ENCODE measurements around the gene UGT1A8.
"Not testable (repeated sequence)": the region's sequence is repeated elsewhere in the genome, so short reads cannot be mapped to it uniquely, and the experiment has no call there.

The UGT1A8 gene

DNA sequence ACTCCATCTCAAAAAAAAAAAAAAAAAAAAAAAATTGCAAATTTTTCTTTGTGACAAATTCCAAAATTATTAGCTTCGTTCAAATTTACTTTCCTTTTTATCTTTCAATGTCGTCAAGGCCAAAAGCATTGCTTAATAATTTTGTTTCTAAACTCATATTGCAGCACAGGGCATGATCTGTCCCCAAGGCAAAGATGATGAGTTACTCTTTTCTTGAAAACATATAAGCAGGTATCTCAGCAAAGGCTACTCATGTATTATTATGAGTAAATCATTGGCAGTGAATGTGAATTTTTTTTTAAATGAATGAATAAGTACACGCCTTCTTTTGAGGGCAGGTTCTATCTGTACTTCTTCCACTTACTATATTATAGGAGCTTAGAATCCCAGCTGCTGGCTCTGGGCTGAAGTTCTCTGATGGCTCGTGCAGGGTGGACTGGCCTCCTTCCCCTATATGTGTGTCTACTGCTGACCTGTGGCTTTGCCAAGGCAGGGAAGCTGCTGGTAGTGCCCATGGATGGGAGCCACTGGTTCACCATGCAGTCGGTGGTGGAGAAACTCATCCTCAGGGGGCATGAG is 64.2 kb downstream of the UGT1A8 start, which contains the start of gene UGT1A7:
Gene UGT1A7, plus strand, starts transcription at position 381 of the 579 bp plus-strand sequence. Its CDS starts 37 bp downstream, at position 418.
- FAIRE-seq: no peak
- DNase-seq (ENCODE audit: insufficient read length, low spot score): no peak

DNA sequence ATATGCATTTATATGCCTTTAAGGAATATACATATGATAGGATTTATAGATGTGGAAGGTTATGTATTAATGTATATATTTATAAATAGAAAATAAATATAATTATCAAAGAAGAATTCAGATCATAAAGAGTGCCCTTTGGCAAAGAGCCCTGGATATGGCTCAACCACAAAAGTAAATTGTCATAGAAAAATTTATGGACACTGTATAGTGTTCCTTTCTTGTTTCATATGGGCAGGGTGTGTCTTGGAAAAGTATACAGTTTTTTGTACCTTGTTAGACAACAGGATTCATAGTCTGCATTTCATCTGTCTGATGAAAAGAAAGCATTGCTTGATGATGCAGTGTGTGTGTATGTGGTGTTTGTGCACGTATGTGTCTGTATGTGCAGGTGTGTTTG is 67.2 kb downstream of the UGT1A8 start:
- no peak for DNase-seq (ENCODE audit: insufficient read length, low spot score)

DNA sequence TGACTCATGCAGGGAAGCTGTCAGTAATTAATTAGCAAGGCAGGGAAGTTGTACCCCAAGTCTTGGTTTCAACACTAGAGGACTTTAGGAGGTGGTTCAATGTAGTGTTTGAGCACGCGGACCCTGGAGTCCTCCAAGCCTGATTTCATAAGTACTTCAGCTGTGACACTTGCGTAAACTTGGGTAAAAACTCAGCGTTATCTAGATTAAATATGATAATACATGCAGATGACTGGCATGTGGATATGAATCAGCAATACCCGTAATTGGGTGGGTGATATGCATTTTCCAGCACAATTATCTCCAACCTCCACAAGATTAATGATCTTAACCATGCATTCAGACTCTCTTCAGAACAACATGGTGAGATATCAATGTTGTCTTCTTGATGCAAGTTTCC is 69.5 kb downstream of the UGT1A8 start:
- FAIRE-seq: no peak

More for the DNA sequence above, 67.2 kb downstream of the UGT1A8 start:
- FAIRE-seq: no peak

DNA sequence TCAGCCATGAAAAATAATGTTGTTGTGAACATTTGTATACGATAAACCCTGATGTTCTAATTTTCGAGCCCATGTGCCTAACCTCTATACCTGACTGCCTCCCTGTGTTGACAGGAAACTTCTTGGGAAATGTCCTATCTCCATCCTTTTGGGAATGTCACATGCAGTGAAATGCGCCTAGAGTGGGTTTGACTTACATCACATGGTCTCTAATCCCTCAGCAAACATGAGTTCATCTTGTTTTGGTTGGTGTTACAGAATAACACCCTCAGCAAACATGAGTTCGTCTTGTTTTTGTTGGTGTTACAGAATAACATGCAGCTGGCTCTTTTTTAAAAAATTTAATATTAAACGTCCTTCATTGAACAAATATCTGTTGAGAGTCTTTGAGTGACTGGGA is 70.9 kb downstream of the UGT1A8 start:
- DNase-seq (ENCODE audit: insufficient read length, low spot score) (no peak), FAIRE-seq (no peak)

More for the DNA sequence above, 69.5 kb downstream of the UGT1A8 start:
- no peak for DNase-seq (ENCODE audit: insufficient read length, low spot score)

DNA sequence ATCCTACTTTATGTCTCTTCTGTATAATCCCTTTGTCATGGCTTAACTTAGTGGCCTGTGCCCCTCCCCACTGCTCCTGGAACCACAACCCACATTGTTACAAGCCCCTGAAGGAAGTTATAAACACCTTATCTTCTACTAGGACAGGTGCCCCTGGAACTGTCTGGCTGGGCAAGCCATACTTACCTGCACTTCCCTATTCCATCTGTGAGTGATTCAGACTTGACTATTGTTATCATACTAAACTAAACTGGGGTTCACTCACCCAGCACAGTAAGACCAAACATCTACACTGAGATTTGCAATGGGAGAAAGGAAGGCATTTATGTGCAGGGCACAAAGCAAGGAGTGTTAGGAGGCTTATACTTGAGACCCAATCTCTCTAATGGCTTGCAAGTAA is 71.6 kb downstream of the UGT1A8 start:
- FAIRE-seq (no peak), DNase-seq (ENCODE audit: insufficient read length, low spot score) (no peak)

DNA sequence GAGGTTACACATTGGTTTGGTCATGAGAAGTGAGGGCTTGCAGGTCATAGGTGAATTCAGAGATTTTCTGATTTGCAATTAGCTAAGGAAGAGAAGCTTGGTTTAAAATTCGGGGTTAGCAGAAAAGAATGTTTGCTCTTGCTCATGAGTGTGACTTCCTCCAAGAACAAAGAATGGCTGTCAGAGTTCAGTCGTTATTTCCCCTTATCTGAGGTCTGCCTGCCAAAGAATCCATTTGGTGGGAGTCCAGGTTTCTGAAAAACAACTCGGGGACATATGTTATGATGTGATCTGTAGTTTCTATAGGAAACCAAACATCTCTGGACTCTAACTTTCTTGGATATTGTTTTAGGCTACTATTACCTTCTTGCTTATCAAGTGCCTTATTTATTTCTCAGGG is 72.1 kb downstream of the UGT1A8 start:
- no peak for FAIRE-seq
- no peak for DNase-seq (ENCODE audit: insufficient read length, low spot score)

DNA sequence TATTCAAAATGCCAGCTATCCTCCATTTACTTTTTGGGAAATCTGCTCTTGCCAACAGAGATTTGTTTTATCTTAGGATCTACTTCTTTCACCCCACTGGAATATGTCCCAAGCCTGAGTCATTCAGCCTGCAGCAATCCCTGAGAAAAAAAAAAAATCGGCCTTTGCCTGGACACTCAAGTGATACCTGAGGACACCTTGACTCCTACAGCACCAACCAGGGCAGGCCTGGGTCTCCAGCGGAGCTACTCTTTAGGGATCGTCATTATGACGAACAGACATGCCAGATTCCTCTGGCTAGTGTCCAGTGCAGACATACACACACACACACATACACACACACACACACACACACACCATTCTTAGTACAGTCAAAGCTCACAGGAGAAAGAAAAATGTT is 73.0 kb downstream of the UGT1A8 start:
- FAIRE-seq: no peak
- no peak for DNase-seq (ENCODE audit: insufficient read length, low spot score)

DNA sequence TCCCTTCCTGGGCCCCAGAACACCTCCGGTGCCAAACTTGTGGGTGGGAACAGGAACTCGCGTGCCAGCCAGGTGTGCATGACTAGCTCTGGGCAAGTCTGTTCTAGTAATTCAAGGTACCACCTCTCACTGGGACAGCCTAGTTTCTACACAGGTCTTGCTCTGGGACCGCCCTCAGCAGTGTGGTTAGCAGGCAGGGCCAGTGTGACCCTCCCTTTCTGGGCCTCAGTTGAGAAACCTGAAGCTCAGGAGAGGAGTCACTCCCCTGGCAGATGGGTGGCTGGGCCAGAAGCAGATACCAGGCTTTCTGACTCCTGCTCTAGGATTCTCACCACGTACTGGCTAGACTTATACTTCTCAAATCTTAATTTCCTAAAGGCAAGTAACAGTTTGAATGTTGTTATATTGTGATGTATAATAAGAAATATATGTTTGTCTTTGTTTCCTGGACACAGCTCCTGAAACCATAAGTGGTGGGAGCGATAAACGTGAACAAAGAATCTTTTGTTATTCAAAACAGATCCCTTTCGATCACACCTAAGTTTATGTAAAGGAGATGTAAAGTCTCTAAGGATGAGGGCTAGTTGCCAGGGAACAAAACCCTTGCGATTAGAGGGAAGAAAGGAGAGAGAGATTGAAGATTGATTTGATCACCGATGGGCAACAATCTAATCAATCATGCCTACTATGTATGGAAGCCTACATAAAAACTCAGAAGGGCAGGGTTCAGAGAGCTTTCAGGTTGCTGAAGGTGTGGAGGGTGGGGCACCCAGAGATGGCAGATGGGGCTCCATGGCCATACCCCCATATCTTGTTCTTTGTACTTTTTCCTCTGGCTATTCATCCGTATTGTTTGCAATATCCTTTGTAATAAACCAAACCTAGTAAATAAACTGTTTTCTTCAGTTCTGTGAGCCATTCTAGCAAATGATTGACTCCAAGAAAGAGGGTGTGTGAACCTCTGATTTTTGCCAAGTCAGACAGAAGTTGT is 74.3 kb downstream of the UGT1A8 start:
- DNase-seq (ENCODE audit: insufficient read length, low spot score) (no peak), FAIRE-seq (no peak)

DNA sequence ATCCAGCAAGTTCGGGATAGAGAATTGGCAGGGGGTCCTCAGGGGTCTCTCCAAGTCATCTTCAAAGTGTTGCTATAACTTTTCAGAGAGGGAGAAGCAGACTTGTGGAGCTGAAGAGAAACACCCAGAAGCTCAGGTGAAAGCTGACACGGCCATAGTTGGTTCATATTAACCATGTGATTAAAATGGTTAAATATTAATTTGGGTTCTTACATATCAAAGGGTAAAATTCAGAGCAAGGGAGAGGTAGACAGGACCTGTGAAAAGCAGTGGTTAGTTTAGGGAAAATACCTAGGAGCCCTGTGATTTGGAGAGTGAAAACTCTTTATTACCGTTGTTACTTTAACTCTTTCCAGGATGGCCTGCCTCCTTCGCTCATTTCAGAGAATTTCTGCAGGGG is 75.2 kb downstream of the UGT1A8 start, which contains the start of gene UGT1A6:
Gene UGT1A6, plus strand, starts transcription at position 243 of the 400 bp plus-strand sequence. Its CDS starts 115 bp downstream, at position 358.
- DNase-seq (ENCODE audit: insufficient read length, low spot score) (no peak), FAIRE-seq (no peak)

DNA sequence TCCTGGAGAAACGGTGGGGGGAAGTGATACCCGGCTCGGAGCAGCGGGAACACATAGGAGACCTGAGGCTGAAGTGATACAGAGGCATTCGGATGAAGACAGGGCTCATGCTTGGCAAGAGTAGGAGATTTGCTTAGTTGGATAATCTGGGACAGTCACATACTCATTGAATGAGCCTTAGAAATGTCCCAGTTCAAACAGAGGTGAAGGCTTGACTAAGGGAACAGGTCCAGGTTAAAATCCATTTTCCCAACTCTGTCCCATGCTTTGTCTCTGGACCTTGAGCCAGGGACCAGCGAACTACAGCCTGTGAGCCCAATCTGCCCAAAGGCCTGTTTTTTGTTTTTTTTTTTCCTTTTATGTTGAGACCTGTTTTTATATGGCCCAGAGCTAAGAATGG is 76.5 kb downstream of the UGT1A8 start:
- FAIRE-seq (no peak), DNase-seq (ENCODE audit: insufficient read length, low spot score) (no peak)

DNA sequence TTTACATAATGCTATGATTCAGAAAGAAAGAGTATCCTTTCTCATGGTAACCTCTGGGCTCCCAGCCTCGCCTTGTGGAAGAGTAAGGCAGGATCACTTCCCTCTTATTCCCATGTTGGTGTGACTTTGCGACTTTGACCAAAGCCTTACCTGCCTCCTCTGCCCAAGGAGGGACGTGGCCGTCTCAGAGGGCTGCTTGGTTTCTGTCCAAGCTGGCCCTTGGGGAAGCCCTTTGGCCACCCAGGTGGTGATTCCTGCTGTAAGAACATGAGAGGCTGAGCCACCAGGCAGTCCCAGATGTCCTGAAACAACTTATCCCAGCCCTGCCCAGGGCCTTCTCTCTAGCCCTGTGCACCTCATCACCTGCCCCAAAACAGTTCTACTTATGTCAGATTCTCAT is 81.3 kb downstream of the UGT1A8 start:
- FAIRE-seq (no peak), DNase-seq (ENCODE audit: insufficient read length, low spot score) (no peak)

DNA sequence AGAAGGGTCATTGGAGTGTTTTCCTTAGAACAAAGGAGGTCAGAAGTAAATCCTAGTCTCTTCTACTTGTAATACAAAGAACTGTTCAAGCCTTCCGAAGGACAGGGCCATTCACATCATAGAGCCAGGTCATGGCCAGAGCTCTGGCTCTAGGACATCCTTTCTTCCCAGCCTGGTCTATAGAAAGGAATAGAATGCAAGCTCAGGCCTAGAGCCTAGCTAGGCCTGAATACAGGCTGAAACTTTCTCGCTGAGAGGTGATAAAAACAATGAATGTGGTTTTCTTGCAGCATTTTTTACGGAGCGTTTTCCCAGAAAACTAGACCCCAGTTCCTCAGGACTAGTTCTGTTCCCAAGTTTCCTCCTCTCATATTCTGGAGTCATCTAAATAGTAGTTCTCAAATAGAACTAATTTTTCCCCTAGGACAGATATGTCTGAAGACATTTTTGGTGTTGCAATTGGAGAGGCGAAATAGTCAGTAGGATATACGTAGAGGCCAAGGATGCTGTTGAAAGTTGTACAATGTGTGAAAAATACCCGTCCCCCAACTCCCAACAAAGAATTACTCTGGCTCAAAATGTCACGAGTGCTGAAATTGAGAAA is 82.1 kb downstream of the UGT1A8 start:
- DNase-seq (ENCODE audit: insufficient read length, low spot score): no peak
- no peak for FAIRE-seq

DNA sequence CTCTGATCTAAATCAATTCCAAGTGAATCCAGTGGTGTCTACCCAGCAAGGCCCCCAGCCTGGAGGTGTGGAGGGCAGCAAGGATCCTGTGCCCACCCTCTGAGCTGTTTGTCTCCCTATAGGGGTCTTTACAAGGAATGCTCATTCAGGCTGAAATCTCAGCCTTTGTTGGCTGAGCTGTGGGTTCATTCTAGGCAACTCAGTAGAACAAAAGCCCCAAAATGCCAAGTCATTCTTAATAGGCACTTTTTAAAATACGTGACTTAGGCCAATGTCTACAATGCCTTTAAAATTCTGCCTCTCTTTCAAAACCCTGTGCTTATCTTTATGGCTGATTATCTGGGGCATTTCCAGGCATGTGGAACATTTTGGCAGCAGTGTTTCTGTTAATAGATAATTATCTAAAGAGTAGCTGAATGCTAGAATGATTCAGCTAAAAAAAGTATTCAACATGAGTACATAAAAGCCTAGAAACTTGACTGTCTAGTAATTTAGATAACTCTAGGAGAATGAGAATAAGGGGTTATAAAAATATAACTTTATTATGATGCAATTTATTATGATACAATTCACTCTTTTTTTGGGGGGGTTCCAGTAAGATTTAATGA is 82.7 kb downstream of the UGT1A8 start:
- FAIRE-seq (no peak), DNase-seq (ENCODE audit: insufficient read length, low spot score) (no peak)

DNA sequence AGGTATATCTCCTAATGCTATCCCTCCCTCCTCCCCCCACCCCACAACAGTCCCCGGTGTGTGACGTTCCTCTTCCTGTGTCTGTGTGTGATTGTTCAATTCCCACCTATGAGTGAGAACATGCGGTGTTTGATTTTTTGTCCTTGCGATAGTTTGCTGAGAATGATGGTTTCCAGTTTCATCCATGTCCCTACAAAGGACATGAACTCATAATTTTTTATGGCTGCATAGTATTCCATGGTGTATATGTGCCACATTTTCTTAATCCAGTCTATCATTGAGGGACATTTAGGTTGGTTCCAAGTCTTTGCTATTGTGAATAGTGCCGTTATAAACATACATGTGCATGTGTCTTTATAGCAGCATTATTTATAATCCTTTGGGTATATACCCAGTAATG is 83.4 kb downstream of the UGT1A8 start:
- DNase-seq (ENCODE audit: insufficient read length, low spot score); FAIRE-seq: not testable (repeated sequence)

DNA sequence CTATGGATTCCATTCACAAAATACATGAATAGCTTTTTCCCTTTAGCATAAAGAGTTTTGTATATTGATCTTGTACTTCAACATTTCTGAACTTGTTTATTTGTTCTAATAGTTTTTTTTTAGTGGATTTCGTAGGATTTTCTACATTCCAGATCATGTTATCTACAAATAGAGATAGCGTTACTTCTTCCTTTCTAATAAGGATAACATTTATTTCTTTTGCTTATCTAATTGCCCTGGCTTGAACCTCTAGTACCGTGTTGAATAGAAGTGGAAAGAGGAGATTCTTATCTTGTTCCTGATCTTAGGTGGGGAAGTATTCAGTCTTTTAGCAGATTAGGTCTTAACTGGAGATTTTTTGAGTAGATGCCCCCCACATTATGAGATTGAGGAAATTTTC is 84.8 kb downstream of the UGT1A8 start:
- DNase-seq (ENCODE audit: insufficient read length, low spot score) (no peak), FAIRE-seq (no peak)

DNA sequence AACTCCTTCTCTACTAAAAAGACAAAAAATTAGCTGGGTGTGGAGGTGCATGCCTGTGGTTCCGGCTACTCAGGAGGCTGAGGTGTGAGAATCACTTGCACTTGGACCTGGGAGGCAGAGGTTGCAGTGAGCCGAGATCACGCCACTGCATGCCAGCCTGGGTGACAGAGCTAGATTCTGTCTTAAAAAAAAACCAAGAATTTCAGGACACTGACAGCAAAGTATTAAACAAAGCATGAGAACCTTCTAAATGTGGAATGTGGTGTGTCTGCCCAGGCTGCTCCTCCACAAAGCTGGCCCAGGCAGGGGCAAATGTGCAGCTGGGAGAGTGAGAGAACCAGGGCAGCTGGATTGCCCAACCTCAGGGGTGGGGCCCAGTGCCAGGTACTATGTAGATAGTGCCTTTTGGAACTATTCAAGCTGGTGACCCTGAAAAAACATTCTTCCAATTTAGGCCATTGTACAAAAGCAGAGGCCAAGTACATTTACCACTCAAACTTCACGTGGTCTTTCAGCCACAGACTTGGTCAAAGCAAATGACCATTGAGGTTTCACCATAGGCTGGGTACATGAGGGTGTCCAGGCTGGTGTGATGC is 88.6 kb downstream of the UGT1A8 start:
- FAIRE-seq: no peak
- DNase-seq (ENCODE audit: insufficient read length, low spot score): no peak

DNA sequence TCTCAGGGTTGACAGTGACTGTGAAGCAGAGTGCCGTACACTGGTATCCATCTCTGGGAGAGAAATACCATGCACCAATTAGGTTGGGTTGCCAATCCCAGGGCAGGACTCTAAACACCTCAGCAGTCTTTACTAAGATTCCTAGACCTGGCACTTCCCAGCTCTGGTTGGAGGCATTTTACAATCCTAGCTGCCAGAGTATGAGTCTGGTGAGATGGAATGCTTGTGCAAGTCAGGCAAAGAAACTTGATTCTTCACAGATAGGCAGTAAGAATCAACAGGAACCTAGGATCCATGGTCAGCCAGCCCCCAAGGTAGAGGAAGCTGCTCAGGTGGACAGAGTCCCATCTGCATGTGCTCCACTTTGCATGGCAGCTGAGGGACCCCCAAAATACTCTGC is 89.3 kb downstream of the UGT1A8 start:
- no peak for DNase-seq (ENCODE audit: insufficient read length, low spot score)
- FAIRE-seq: no peak

DNA sequence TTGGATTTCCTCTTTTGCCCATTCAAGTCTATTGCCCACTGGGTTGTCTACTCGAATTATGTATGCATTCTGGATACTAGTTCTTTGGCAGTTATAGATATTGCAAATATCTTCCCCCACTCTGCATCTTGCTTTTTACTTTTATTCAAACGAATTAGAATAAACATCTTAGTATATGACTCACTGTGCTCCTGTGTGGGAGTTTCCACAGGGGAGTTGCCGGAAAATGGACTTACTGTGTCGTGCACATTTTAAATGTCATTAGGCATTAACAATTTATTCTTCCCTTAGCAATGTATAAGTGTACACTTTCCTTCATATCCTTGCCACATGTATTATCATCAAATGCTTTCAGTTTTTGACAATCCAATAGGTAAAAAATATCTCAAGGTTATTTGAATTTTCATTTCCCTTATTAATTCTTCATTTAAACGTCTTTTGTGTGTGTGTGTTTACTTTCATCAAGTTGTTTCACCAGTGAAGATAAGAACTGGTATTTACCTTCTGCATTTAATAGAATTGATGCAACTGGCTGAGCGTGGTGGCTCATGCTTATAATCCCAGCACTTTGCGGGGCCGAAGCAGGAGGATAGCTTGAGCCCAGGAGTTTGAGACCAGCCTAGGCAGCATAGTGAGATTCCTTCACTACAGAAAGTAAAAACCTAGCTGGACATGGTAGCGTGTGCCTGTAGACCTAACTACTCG is 90.7 kb downstream of the UGT1A8 start:
- FAIRE-seq (no peak), DNase-seq (ENCODE audit: insufficient read length, low spot score) (no peak)

DNA sequence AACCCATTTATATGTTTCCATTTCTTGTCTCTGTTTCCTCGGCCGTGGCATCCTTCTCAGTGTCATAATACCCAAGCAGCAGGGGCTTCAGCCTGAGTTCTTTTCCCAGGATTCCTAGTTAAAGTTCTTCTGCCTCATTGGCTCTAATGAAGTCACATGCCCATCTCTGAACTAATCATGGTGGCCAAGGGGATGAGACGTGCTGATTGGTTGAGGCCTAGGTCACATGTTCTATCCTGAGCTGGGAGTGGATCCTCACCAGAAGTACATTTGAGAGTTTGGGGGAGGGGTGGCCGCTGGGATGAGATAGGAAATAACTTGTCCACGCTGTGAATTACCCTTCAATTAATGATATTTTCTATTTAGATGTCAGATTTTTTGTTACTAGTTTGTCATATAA is 91.5 kb downstream of the UGT1A8 start:
- FAIRE-seq (no peak), DNase-seq (ENCODE audit: insufficient read length, low spot score) (no peak)

Data from GM19239 (cell line).